GM12878 (cell line): ENCODE data around the gene ERCC4. TPM values are rescaled to one million over a fixed set of nuclear protein-coding genes. Genes with fewer than 3 reads are reported as not detected.
"Not testable (repeated sequence)": the region's sequence is repeated elsewhere in the genome, so short reads cannot be mapped to it uniquely, and the experiment has no call there.

Experiments
- ATAC-seq: fragments of 200-7000 bp; cut with Tn5 transposase; 3 replicates; pipeline ENCODE4 v1.9.1; 2020; ENCODE audit warnings: mild to moderate bottlenecking, moderate library complexity
- BruUV-seq: library from RNA; stranded (reverse); fragments of 400-500 nt; replicated peaks from 2 replicates; lab custom pipeline; 2021; lab: Mats Ljungman, UMichigan
- CTCF ChIA-PET: fragments of 300-600 bp; sonication (Branson Sonifier 250); formaldehyde crosslinking; extraction: SDS; loops from one replicate; lab custom pipeline; 2021; ENCODE audit warnings: inconsistent platforms; lab: Yijun Ruan, JAX
- POLR2A ChIA-PET: fragments of 350-600 bp; formaldehyde crosslinking; extraction: SDS; loops from one replicate; lab custom pipeline; 2021; ENCODE audit warnings: inconsistent platforms; lab: Charles Lee
- RAD21 ChIA-PET: fragments of 300-600 bp; sonication (Branson Sonifier 250); formaldehyde crosslinking; loops from one replicate; lab custom pipeline; 2023; ENCODE audit warnings: antibody characterized with exemption; ENCODE audit not compliant: unreplicated experiment; lab: Charles Lee
- SMC1A ChIA-PET: fragments of 300-600 bp; sonication (Branson Sonifier 250); formaldehyde crosslinking; loops from one replicate; lab custom pipeline; 2023; ENCODE audit not compliant: unreplicated experiment, uncharacterized antibody; lab: Charles Lee
- DNase-seq: peaks from one replicate; pipeline ENCODE4 v3.0.0-alpha.2; 2011; ENCODE audit warnings: low read depth, low spot score
- FAIRE-seq: peaks from 3 replicates; lab custom pipeline; 2011; peaks lifted over from hg19 to GRCh38; lab: Jason Lieb, UNC
- H2AFZ ChIP-seq: 2 replicates; pipeline ENCODE4 v1.6.0; 2011; ENCODE audit warnings: low read depth, low read length, control low read depth; ENCODE audit not compliant: control insufficient read depth
- H3K27ac ChIP-seq: 2 replicates; pipeline ENCODE4 v1.5.1; 2011; ENCODE audit warnings: control low read depth; ENCODE audit not compliant: control insufficient read depth, insufficient read depth
- H3K27me3 ChIP-seq, 2 experiments: replicated peaks in 1 of 2; 2 replicates each; pipeline versions ENCODE4 v1.6.0 to v1.6.1; 2011; ENCODE audit warnings: low read length in 1 of 2; ENCODE audit not compliant: control insufficient read depth in 2 of 2, insufficient read depth in 2 of 2
- H3K36me3 ChIP-seq, 2 experiments: 2 replicates each; pipeline ENCODE4 v1.5.1; 2011; ENCODE audit warnings: low read length in 1 of 2; ENCODE audit not compliant: control insufficient read depth in 2 of 2, insufficient read depth in 2 of 2
- H3K4me1 ChIP-seq: 2 replicates; pipeline ENCODE4 v1.6.1; 2011; ENCODE audit warnings: mild to moderate bottlenecking, low read length, moderate library complexity, mixed read lengths; ENCODE audit not compliant: control insufficient read depth, insufficient read depth
- H3K4me2 ChIP-seq: 2 replicates; pipeline ENCODE4 v1.6.0; 2011; ENCODE audit warnings: control low read depth; ENCODE audit not compliant: control insufficient read depth, insufficient read depth
- H3K4me3 ChIP-seq: fragments of 200-600 bp; sonication (generic); 2 replicates; pipeline ENCODE4 v1.5.1; 2016
- H3K79me2 ChIP-seq: 2 replicates; pipeline ENCODE4 v1.6.0; 2011; ENCODE audit warnings: low read length; ENCODE audit not compliant: control insufficient read depth, insufficient read depth
- H3K9ac ChIP-seq: 2 replicates; pipeline ENCODE4 v1.8.0; 2011; ENCODE audit warnings: low read length, control low read depth, mixed read lengths; ENCODE audit not compliant: control insufficient read depth, insufficient read depth
- H3K9me3 ChIP-seq: replicated peaks from 3 replicates; pipeline ENCODE4 v1.5.1; 2011; ENCODE audit warnings: mild to moderate bottlenecking, low read length; ENCODE audit not compliant: control insufficient read depth, insufficient read depth
- H4K20me1 ChIP-seq: 2 replicates; pipeline ENCODE4 v1.6.0; 2011; ENCODE audit not compliant: control insufficient read depth, insufficient read depth
- KDM1A ChIP-seq: fragments of 200-600 bp; sonication (generic); IDR thresholded peaks from 2 replicates; pipeline ENCODE4 v1.6.1; 2016; ENCODE audit warnings: borderline replicate concordance
- SPI1 ChIP-seq: IDR thresholded peaks from 2 replicates; pipeline ENCODE4 v1.6.1; 2011; ENCODE audit warnings: low read depth, mild to moderate bottlenecking, low read length, moderate library complexity, borderline replicate concordance; ENCODE audit not compliant: insufficient read depth
- TCF12 ChIP-seq: IDR thresholded peaks from 2 replicates; pipeline ENCODE4 v1.6.1; 2011; ENCODE audit warnings: low read depth, mild to moderate bottlenecking, low read length
- WGBS: methylation state at CpG from one replicate; pipeline ENCODE4 v1.1.6; 2016; ENCODE audit warnings: low lambda C conversion rate; ENCODE audit not compliant: insufficient replicate concordance, insufficient coverage; ENCODE audit errors: missing lambda C conversion rate; 5-methylcytosine and 5-hydroxymethylcytosine counted together
- in situ Hi-C: fragments of 300-500 bp; cut with MboI; formaldehyde crosslinking; loops from 9 replicates; pipeline ENCODE4 v1.14.3; 2018; ENCODE audit warnings: mixed read lengths
- intact Hi-C: fragments of 100-400 bp; cut with micrococcal nuclease; formaldehyde crosslinking; loops from one replicate; pipeline ENCODE4 v1.14.2; 2022; ENCODE audit not compliant: unreplicated experiment
- polyA plus RNA-seq, 11 experiments: library from polyadenylated mRNA; depleted of rRNA in 4 of 11; unstranded in 6 of 11; stranded (reverse) in 5 of 11; fragments of >200 nt; fragmentation: Nextera tagmentation in 4 of 11; fragmentation: Illumina TruSeq in 1 of 11; extraction: Ambion mirVana in 4 of 11; extraction: Trizol in 1 of 11; gene quantifications; 1 replicate in 1 of 11; 2 replicates in 10 of 11; pipeline versions ENCODE4 v1.2.1 to v1.2.3, GENCODE V29; 2011 to 2016; ENCODE audit warnings: inconsistent platforms in 2 of 11, missing spikeins in 2 of 11, low read depth in 1 of 11
- total RNA-seq, 4 experiments: library from RNA; depleted of rRNA in 3 of 4; stranded (reverse); fragments of >200 nt in 3 of 4; fragmentation: Illumina TruSeq in 1 of 4; extraction: Trizol in 1 of 4; gene quantifications; 2 replicates each; pipeline versions ENCODE4 v1.2.1 to v1.2.3, GENCODE V29; 2013 to 2021
- TF ChIP-seq, protein P1 (sequence below): fragments of 450-650 bp; IDR thresholded peaks from 2 replicates; pipeline ENCODE4 v1.6.1; 2017; ENCODE audit warnings: antibody characterized with exemption, mild to moderate bottlenecking, moderate library complexity

The ERCC4 gene
- total and polyA plus RNA-seq, 10 of the 15 experiments (the other 5 are each of a cell fraction or from before 2014, with no cell fraction given) = 4.7 to 24.6 (median 8.9) TPM

GRCh38 chr16:13885700-13886099 is 34.3 kb upstream of the ERCC4 start (continued):
- TF ChIP-seq, protein P1, sequence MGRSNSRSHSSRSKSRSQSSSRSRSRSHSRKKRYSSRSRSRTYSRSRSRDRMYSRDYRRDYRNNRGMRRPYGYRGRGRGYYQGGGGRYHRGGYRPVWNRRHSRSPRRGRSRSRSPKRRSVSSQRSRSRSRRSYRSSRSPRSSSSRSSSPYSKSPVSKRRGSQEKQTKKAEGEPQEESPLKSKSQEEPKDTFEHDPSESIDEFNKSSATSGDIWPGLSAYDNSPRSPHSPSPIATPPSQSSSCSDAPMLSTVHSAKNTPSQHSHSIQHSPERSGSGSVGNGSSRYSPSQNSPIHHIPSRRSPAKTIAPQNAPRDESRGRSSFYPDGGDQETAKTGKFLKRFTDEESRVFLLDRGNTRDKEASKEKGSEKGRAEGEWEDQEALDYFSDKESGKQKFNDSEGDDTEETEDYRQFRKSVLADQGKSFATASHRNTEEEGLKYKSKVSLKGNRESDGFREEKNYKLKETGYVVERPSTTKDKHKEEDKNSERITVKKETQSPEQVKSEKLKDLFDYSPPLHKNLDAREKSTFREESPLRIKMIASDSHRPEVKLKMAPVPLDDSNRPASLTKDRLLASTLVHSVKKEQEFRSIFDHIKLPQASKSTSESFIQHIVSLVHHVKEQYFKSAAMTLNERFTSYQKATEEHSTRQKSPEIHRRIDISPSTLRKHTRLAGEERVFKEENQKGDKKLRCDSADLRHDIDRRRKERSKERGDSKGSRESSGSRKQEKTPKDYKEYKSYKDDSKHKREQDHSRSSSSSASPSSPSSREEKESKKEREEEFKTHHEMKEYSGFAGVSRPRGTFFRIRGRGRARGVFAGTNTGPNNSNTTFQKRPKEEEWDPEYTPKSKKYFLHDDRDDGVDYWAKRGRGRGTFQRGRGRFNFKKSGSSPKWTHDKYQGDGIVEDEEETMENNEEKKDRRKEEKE = no peak
- TF ChIP-seq KDM1A = no peak

- RAD21 ChIA-PET = no interaction called here
- FAIRE-seq (no peak), ATAC-seq (no peak), DNase-seq (no peak)
- H3K36me3 ChIP-seq = no peaks in the 10 kb centered on the region
- WGBS = 61% methylated on average over 5 of the region's 5 CpGs
- no TSS peak for BruUV-seq
- H4K20me1 ChIP-seq = no peaks in the 10 kb centered on the region
- POLR2A ChIA-PET = no interaction called here
- H3K9ac ChIP-seq = no peak overlapping the region
- H3K4me2 ChIP-seq = no peak overlapping the region
- no peaks in the 10 kb centered on the region; the same call in 2 of the 3 replicates for H3K9me3 ChIP-seq
- H3K27me3 ChIP-seq = no peaks in the 10 kb centered on the region; a peak in 1 of 4 replicates
- no peak overlapping the region for H3K4me3 ChIP-seq
- H2AFZ ChIP-seq = no peak overlapping the region
- CTCF ChIA-PET = no interaction called here
- intact Hi-C loops (no loop called here), in situ Hi-C loops (no loop called here)
- no peaks in the 10 kb centered on the region for H3K4me1 ChIP-seq
- H3K27ac ChIP-seq = no peak overlapping the region
- TF ChIP-seq TCF12 = no peak
- no peak for TF ChIP-seq SPI1
- H3K79me2 ChIP-seq = no peaks in the 10 kb centered on the region
- SMC1A ChIA-PET = no interaction called here
Measured at GRCh38 chr16:13886608-13887007, 33.3 kb upstream of the ERCC4 start.

GRCh38 chr16:13889323-13889722 is 30.6 kb upstream of the ERCC4 start:
- H3K27me3 ChIP-seq, H4K20me1 ChIP-seq, H3K4me1 ChIP-seq, H3K36me3 ChIP-seq, DNase-seq, H3K4me3 ChIP-seq, CTCF ChIA-PET, FAIRE-seq, H3K9ac ChIP-seq, H2AFZ ChIP-seq, H3K4me2 ChIP-seq, BruUV-seq, H3K27ac ChIP-seq, H3K79me2 ChIP-seq, POLR2A ChIA-PET, in situ Hi-C loops, H3K9me3 ChIP-seq, RAD21 ChIA-PET, ATAC-seq, intact Hi-C loops, SMC1A ChIA-PET: not testable (repeated sequence)
- WGBS = 52% methylated on average over 22 of the region's 22 CpGs
